SK-N-MC (cell line): ENCODE data around the gene COL21A1.

Source experiments
- EZH2 ChIP-seq: fragments of 200-600 bp; sonication (generic); IDR thresholded peaks from one replicate; pipeline ENCODE4 v1.6.1; 2017; ENCODE audit warnings: antibody characterized with exemption
- FOXP2 ChIP-seq: optimal IDR thresholded peaks from 2 replicates; pipeline ENCODE3; 2011; ENCODE audit warnings: mild to moderate bottlenecking, moderate library complexity; ENCODE audit not compliant: insufficient read depth; ENCODE audit errors: extremely low read length, control extremely low read depth
- POLR2AphosphoS5 ChIP-seq: IDR thresholded peaks from 2 replicates; pipeline ENCODE4 v1.6.1; 2012; ENCODE audit warnings: mild to moderate bottlenecking, low read depth, low read length, borderline replicate concordance

DNA sequence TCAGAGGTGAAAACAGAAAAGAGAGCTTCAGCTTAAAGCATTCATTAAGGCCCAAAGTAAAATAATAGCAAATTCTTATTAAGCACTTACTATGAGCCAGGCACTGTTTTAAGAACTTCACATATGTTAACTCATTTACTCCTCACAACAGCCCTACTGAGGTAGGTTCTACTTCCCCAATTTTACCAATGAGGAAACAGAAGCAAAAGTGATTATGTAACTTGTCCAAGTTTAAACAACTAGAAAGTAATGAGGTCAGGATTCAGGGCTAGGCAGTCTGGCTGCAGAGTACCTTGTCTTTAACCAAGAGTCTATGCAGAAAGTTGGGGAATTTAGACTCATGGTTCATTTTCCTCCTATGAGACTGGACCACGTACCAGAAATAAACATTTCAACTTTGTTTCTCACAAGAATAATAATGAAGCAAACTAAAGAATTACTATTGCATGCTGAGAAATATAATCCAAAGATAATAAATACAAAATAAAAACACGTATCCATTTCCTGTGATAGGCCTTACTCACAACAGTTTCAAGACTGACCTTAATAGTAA is 3.8 kb downstream of the COL21A1 start:
- no peak for TF ChIP-seq EZH2
- no peak for TF ChIP-seq POLR2AphosphoS5
- TF ChIP-seq FOXP2 = no peak
